DOHH2 (cell line): ENCODE measurements around the gene C2CD4A.

Experiments used
- H3F3A ChIP-seq: fragments of 200-600 bp; sonication (generic), shearing (Covaris generic); 2 replicates; pipeline ENCODE4 v1.6.0; 2016; ENCODE audit warnings: antibody characterized with exemption, mild to moderate bottlenecking; ENCODE audit not compliant: control insufficient read depth, insufficient read depth
- H3K27ac ChIP-seq: fragments of 200-600 bp; sonication (generic); 2 replicates; pipeline ENCODE4 v1.5.1; 2014; ENCODE audit warnings: low read depth, mild to moderate bottlenecking, low read length, moderate library complexity
- H3K27me3 ChIP-seq: fragments of 200-600 bp; sonication (generic); 2 replicates; pipeline ENCODE4 v1.6.1; 2014; ENCODE audit warnings: mild to moderate bottlenecking, low read length, mixed read lengths; ENCODE audit not compliant: control insufficient read depth
- H3K36me3 ChIP-seq: fragments of 200-600 bp; sonication (generic); 2 replicates; pipeline ENCODE4 v1.6.1; 2014; ENCODE audit warnings: mild to moderate bottlenecking, low read length, moderate library complexity, mixed read lengths; ENCODE audit not compliant: control insufficient read depth
- H3K4me1 ChIP-seq: fragments of 200-600 bp; sonication (generic); 2 replicates; pipeline ENCODE4 v1.6.1; 2014; ENCODE audit warnings: mild to moderate bottlenecking, low read length, mixed read lengths; ENCODE audit not compliant: control insufficient read depth
- H3K4me2 ChIP-seq: fragments of 200-600 bp; sonication (generic); 2 replicates; pipeline ENCODE4 v1.6.0; 2014; ENCODE audit warnings: mild to moderate bottlenecking, low read length, moderate library complexity
- H3K4me3 ChIP-seq: fragments of 200-600 bp; sonication (generic); 2 replicates; pipeline ENCODE4 v1.5.1; 2014; ENCODE audit warnings: mild to moderate bottlenecking, low read length, mixed read lengths
- H3K79me2 ChIP-seq: fragments of 200-600 bp; sonication (generic); 2 replicates; pipeline ENCODE4 v1.6.1; 2014; ENCODE audit warnings: mild to moderate bottlenecking, low read length, mixed read lengths; ENCODE audit not compliant: control insufficient read depth
- H3K9me2 ChIP-seq: fragments of 200-600 bp; sonication (generic); replicated peaks from 2 replicates; pipeline ENCODE4 v1.6.1; 2014; ENCODE audit warnings: mild to moderate bottlenecking, low read length, mixed read lengths; ENCODE audit not compliant: control insufficient read depth
- H3K9me3 ChIP-seq: fragments of 200-600 bp; sonication (generic); 2 replicates; pipeline ENCODE4 v1.6.1; 2014; ENCODE audit warnings: antibody characterized with exemption, low read length, mixed read lengths; ENCODE audit not compliant: control insufficient read depth, insufficient read depth
- H4K20me1 ChIP-seq: fragments of 200-600 bp; sonication (generic); 2 replicates; pipeline ENCODE4 v1.6.0; 2014; ENCODE audit warnings: low read depth, mild to moderate bottlenecking, antibody characterized with exemption, low read length, moderate library complexity; ENCODE audit not compliant: control insufficient read depth, insufficient read depth
- EZH2phosphoT487 ChIP-seq: fragments of 200-600 bp; sonication (generic); IDR thresholded peaks from 2 replicates; pipeline ENCODE4 v1.6.1; 2017; ENCODE audit warnings: borderline replicate concordance, mild to moderate bottlenecking, antibody characterized with exemption, low read length, moderate library complexity, mixed read lengths
- TF ChIP-seq, protein P1 (sequence below): fragments of 200-600 bp; sonication (generic); IDR thresholded peaks from one replicate; pipeline ENCODE4 v1.5.1; 2014; ENCODE audit warnings: antibody characterized with exemption, mild to moderate bottlenecking, low read depth, low read length; ENCODE audit not compliant: poor library complexity, severe bottlenecking

C2CD4A gene

DNA sequence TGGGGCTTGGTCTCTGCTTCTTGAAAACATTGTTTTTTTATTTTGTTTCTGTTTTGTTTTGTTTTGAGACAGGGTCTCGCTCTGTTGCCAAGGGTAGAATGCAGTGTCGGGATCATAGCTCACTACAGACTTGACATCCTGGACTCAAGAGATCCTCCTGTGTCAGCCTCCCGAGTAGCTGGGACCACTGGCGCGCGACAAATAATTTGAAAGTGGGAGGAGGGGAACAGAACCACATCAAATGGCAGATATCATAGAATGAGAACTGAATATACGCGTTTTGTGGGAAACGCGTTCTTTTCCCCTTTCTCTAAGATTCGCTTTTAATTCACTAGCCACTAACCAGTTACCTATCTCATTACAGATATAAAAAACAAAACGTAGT, 5.9 kb upstream of the C2CD4A start:
- TF ChIP-seq, protein P1, sequence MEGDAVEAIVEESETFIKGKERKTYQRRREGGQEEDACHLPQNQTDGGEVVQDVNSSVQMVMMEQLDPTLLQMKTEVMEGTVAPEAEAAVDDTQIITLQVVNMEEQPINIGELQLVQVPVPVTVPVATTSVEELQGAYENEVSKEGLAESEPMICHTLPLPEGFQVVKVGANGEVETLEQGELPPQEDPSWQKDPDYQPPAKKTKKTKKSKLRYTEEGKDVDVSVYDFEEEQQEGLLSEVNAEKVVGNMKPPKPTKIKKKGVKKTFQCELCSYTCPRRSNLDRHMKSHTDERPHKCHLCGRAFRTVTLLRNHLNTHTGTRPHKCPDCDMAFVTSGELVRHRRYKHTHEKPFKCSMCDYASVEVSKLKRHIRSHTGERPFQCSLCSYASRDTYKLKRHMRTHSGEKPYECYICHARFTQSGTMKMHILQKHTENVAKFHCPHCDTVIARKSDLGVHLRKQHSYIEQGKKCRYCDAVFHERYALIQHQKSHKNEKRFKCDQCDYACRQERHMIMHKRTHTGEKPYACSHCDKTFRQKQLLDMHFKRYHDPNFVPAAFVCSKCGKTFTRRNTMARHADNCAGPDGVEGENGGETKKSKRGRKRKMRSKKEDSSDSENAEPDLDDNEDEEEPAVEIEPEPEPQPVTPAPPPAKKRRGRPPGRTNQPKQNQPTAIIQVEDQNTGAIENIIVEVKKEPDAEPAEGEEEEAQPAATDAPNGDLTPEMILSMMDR: no peak
- no peak for TF ChIP-seq EZH2phosphoT487
- H3K36me3 ChIP-seq: peaks cover 8% of the 10 kb centered on the region; the same call in 1 of the 2 replicates

DNA sequence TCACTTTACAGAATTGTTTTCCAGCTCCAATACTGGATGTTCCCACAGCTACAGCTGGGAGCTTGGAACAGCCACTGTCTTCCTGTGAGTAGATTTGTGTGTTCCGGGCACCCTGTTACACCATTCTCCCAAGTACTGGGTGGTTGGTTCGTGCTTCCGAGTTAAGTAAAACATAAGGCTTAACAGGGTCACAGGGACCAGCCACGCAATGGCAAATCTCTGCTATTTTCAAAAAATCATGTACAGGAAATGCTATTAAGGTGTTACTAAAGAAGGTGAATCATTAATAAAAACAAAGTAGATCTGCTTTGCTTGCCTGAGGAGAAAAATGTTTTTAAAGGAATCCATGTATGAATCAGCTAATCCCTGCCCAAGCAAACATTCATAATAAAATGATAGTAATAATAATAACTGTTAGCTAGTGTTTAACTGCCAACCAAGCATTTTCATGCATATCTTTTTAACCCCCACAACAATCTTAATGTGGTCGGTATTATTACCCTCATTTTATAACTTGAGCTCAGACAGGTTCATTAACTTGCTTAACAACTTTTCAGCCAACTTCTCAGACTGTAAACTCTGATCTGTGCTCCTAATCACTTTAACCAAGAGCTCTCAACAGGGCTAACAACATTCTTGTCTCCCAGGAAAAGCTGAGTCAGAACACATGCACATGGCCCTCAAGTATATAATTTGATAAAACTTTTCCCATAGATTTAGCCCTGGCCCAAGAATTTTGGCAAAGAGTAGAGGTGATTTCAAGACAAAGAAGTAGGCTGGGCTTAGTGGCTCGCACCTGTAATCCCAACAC, 2.7 kb upstream of the C2CD4A start:
- TF ChIP-seq EZH2phosphoT487: no peak
- TF ChIP-seq, protein P1: no peak
- 0 out of 2 replicates have a peak, but pooled peaks cover 2% of the 10 kb centered on the region for H3F3A ChIP-seq
- peaks cover 11% of the 10 kb centered on the region for H3K79me2 ChIP-seq
- H3K27me3 ChIP-seq: peaks cover 34% of the 10 kb centered on the region
- no peak overlapping the region for H3K27ac ChIP-seq
- no peaks in the 10 kb centered on the region for H3K9me2 ChIP-seq
- no peak overlapping the region for H3K4me3 ChIP-seq
- H3K4me2 ChIP-seq: no peak overlapping the region
- H3K36me3 ChIP-seq: peaks cover 4% of the 10 kb centered on the region; the same call in 1 of the 2 replicates
- peaks cover 35% of the 10 kb centered on the region for H3K4me1 ChIP-seq
- H4K20me1 ChIP-seq: no peaks in the 10 kb centered on the region
- H3K9me3 ChIP-seq: no peaks in the 10 kb centered on the region

More for the DNA sequence above, 5.9 kb upstream of the C2CD4A start:
- Histone ChIP-seq H3K9me3 (no peaks in the 10 kb centered on the region), H3K4me3 (peak overlapping the region; percentile 94), H3K4me2 (peak overlapping the region; percentile 83), H3K9me2 (no peaks in the 10 kb centered on the region), H4K20me1 (peaks cover 4% of the 10 kb centered on the region; the same call in 1 of the 2 replicates), H3K79me2 (peaks cover 36% of the 10 kb centered on the region), H3K27ac (peak overlapping the region; percentile 28), H3K27me3 (peaks cover 6% of the 10 kb centered on the region; the same call in 1 of the 2 replicates), H3K4me1 (peaks cover 19% of the 10 kb centered on the region), H3F3A (no peaks in the 10 kb centered on the region; the same call in 1 of the 2 replicates)

DNA sequence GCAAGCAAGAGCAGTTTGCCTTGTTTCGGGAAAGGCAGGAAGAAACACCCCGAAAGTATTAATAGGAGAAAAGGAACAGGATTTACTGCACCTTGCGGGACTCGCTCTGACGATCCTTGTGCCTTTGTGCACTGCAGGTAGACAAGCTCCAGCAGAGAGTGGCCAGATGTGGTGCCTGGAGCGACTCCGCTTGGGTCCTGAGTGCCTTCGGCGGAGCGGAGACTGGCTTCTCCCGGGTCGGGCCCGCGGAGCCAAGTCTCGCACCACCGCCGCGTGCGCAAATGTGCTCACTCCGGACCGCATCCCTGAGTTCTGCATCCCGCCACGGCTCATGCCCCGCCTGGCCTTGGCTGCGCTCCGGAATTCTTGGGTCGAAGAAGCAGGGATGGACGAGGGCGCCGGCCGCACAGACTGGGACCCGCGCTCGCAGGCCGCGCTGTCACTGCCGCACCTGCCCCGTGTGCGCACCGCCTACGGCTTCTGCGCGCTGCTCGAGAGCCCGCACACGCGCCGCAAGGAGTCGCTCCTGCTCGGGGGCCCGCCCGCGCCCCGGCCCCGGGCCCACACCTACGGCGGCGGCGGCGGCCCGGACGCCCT, 769 bp downstream of the C2CD4A start:
- TF ChIP-seq EZH2phosphoT487: no peak
- TF ChIP-seq, protein P1: no peak
- Histone ChIP-seq H3K27me3 (peaks cover 38% of the 10 kb centered on the region), H3K4me2 (peak overlapping the region; percentile 72), H3K36me3 (no peaks in the 10 kb centered on the region), H3K9me3 (no peaks in the 10 kb centered on the region), H3K4me1 (peaks cover 25% of the 10 kb centered on the region), H3K4me3 (peak overlapping the region; percentile 54), H4K20me1 (no peaks in the 10 kb centered on the region), H3K27ac (no peak overlapping the region), H3F3A (peaks cover 5% of the 10 kb centered on the region; the same call in 1 of the 2 replicates), H3K9me2 (no peaks in the 10 kb centered on the region), H3K79me2 (no peaks in the 10 kb centered on the region)
